Spleen (tissue), 7 donors: ENCODE results near the gene POLR1E.

Experiments
- CTCF ChIP-seq, 11 experiments: fragments of 200-600 bp in 7 of 11; fragments of 450-650 bp in 4 of 11; sonication (generic) in 4 of 11; IDR thresholded peaks in 8 of 11; conservative IDR thresholded peaks in 3 of 11; 1 replicate in 7 of 11; 2 replicates in 4 of 11; pipeline versions ENCODE4 v1.4.0 to v1.8.0; 2016 to 2021; ENCODE audit warnings: antibody characterized with exemption in 11 of 11, inconsistent platforms in 4 of 11, mild to moderate bottlenecking in 1 of 11
- POLR2A ChIP-seq, 3 donors: fragments of 450-650 bp; IDR thresholded peaks; one replicate each; pipeline ENCODE4 v1.5.1; 2017; ENCODE audit warnings: antibody characterized with exemption in 3 of 3, mild to moderate bottlenecking in 1 of 3
- POLR2AphosphoS5 ChIP-seq, 3 donors: sonication (generic); formaldehyde crosslinking; IDR thresholded peaks; one replicate each; pipeline ENCODE4 v1.5.1; 2017; ENCODE audit warnings: antibody characterized with exemption in 3 of 3
- donor health status: DM: no; HTN: no; CAD: no; lungs with moderate emphysema.
- donor health status: DM: no; HTN: no; CAD: no.
- donor health status: DM: no; HTN: no; CAD: no.

GRCh38 chr9:37464426-37465248, 21.1 kb upstream of the POLR1E start:
- peak in 1 of 11 experiments; percentile 19 for TF ChIP-seq CTCF (IDR thresholded peaks at IDR 0.05 in 8 of 11, conservative IDR thresholded peaks at IDR 0.05 in 3 of 11)
- peak; percentile 39 to 91 (median 86) for TF ChIP-seq POLR2AphosphoS5 (IDR thresholded peaks at IDR 0.05)
- peak in 1 of 3 donors; percentile 8 for TF ChIP-seq POLR2A (IDR thresholded peaks at IDR 0.05)
